ENCODE results near the gene VIL1.

Gene VIL1

DNA sequence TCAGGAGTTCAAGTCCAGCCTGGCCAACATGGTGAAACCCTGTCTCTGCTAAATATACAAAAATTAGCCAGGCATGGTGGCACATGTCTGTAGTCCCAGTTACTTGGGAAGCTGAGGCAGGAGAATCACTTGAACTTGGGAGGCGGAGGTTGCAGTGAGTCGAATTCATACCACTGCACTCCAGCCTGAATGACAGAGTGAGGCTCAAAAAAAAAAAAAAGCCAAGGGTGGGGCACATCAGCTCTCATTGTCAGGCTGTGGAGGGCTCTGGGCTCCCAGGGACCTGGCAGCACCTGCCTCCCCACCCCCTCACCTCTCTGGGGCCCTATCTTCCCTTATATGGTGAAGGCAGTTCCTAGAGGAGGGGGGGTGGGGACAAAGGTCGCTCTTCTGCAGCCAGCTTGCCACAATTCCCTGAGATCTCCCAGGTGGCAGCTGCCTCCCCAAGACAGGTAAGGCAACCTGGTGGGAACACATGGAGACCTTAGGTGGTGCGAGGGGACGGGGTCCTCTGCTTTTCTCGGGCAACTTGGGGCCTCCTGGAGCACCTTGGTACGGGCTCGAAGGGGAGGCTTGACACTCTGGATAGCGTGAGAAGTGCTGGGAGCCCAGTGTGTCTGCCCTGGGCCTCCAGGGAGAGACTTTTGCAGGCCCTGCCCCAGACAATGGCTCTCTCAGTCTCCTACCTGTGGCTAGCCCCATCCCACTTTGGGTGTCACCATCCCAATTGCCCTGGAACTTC, at the start of gene VIL1:
Gene VIL1, plus strand, starts transcription at position 407 of the 742 bp plus-strand sequence. CDS start 4,656 bp downstream, outside the sequence.
- TF ChIP-seq GATA1 (IDR thresholded peaks at IDR 0.05; ENCODE audit: low read depth, low read length) (no peak), POLR2A (IDR thresholded peaks at IDR 0.05; ENCODE audit: low read length) (no peak)
- DNase-seq: no peak

DNA sequence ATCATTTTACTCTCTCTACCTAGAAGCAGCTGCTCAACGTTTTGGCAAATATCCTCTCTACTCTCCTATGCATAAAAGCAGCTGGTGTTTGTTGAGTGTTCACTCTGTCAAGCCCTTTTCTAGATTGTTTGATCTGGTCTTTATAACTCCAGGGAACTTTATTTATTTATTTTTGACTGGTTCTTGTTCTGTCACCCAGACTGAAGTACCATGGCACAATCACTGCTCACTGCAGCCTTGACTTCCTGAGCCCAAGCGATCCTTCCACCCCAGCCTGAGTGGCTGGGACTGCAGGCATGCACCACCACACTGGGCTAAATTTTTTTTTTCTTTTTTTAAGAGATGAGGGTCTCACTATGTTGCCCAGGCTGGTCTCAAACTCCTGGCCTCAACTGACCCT, 49.6 kb upstream of the VIL1 start:
- no peak for DNase-seq
- no peak for TF ChIP-seq POLR2A (IDR thresholded peaks at IDR 0.05; ENCODE audit: low read length)
- no peak for TF ChIP-seq GATA1 (IDR thresholded peaks at IDR 0.05; ENCODE audit: low read depth, low read length)

DNA sequence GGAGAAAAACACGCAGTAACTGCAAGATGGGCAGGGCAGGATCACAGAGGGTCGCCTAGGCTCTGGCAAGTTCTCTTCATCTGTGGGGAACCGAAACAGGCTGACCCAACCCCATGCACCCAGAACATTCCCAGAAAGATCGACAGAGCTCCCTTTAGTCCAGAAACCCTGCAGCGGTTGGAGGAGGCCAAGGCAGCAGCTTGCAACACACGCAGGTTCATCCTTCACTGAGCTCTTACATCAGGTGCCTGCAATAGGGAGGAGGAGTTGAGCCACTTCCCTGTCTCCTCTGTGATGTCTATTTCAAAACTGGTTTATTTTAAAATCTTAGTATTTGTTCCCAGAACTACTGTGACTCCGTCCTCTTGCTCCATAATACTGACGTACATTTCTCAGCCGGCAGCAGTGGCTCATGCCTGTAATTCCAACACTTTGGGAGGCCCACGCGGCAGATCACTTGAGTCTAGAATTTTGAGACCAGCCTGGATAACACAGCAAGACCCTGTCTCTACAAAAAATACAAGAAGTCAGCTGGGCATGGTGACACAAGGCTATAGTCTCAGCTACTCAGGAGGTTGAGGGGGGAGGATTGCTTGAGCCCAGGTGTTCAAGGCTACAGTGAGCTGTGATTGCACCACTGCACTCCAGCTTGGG, 48.4 kb upstream of the VIL1 start:
- no peak for DNase-seq
- TF ChIP-seq POLR2A (IDR thresholded peaks at IDR 0.05; ENCODE audit: low read length) (no peak), GATA1 (IDR thresholded peaks at IDR 0.05; ENCODE audit: low read depth, low read length) (no peak)

DNA sequence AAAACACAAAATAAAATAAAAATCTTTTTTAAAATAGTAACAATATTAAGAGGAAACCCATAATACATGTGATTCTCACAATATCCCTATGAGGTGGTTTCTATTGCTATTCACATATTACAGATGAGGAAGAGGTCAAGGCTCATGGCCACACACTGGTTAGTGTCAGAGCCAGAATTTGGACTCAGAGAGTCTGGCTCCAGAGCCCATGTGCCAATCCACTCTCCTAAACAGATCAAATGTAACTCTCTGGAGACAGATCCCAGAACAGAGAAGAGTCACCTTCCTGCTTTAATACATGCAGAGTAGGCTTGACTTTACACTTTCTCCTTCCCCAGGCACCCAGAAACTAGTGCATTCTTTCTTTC, 47.0 kb upstream of the VIL1 start:
- DNase-seq: no peak
- no peak for TF ChIP-seq POLR2A (IDR thresholded peaks at IDR 0.05; ENCODE audit: low read length)
- no peak for TF ChIP-seq GATA1 (IDR thresholded peaks at IDR 0.05; ENCODE audit: low read depth, low read length)

- no peak for TF ChIP-seq GATA1 (IDR thresholded peaks at IDR 0.05; ENCODE audit: low read depth, low read length)
- no peak for TF ChIP-seq POLR2A (IDR thresholded peaks at IDR 0.05; ENCODE audit: low read length)
- DNase-seq: no peak
These were observed 44.1 kb upstream of the VIL1 start for GRCh38 chr2:218374795-218375194.

GRCh38 chr2:218375212-218375611, 43.7 kb upstream of the VIL1 start:
- TF ChIP-seq GATA1 (IDR thresholded peaks at IDR 0.05; ENCODE audit: low read depth, low read length): no peak
- no peak for TF ChIP-seq POLR2A (IDR thresholded peaks at IDR 0.05; ENCODE audit: low read length)
- DNase-seq: no peak

DNA sequence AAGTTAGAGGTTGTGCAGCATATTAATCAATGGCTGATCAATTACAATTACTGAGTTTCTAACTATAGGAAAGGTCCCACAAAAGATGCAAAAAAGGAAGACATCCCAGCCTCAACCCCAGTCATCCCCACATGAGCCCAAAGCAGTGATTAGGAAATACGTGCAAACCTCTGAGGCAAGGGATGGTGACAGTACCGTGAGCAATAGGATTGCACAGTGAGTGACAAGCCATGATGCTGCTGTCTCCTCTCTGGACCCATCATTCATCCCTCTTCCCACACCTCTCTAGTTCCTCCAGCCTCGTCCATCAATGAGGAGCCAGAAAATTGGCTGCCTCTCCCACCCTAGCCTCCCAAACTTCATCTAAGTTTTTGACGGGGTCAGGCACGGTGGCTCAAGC, 40.9 kb upstream of the VIL1 start:
- TF ChIP-seq GATA1 (IDR thresholded peaks at IDR 0.05; ENCODE audit: low read depth, low read length) (no peak), POLR2A (IDR thresholded peaks at IDR 0.05; ENCODE audit: low read length) (no peak)

DNA sequence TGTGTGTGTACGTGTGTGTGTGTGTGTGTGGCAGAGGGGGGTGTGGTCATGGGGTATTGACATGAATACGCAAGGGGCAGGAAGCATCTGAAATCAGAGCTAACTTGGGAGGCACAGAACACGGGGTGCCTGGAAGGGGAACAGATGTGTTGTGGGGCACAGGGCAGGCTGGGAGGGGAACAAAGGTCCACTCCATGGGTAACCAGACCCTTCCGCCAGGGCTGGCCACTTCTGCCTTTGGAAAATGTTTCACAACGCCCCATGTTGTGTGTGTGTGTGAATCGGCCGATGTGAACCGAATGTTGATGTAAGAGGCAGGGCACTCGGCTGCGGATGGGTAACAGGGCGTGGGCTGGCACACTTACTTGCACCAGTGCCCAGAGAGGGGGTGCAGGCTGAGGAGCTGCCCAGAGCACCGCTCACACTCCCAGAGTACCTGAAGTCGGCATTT, 37.0 kb upstream of the VIL1 start, which contains the start of gene SLC11A1:
Gene SLC11A1, plus strand, starts transcription at position 358 of the 451 bp plus-strand sequence. CDS start 96 bp downstream, outside the sequence.
- no peak for DNase-seq
- TF ChIP-seq POLR2A (IDR thresholded peaks at IDR 0.05; ENCODE audit: low read length) (no peak), GATA1 (IDR thresholded peaks at IDR 0.05; ENCODE audit: low read depth, low read length) (no peak)

More for the DNA sequence above, 40.9 kb upstream of the VIL1 start:
- DNase-seq: no peak

DNA sequence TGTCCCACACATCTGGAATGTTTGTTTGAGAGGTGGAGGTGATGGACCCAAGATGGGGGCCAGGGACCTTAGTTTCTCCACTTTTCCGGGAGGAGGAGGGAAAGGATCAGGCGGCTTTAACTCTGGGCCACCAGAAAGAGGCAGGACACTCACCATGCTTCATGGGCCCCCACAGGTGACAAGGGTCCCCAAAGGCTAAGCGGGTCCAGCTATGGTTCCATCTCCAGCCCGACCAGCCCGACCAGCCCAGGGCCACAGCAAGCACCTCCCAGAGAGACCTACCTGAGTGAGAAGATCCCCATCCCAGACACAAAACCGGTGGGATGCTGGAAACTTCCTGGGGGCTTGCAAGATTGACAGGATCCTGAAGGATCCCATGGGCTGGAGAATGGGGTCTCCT, 36.1 kb upstream of the VIL1 start:
- TF ChIP-seq GATA1 (IDR thresholded peaks at IDR 0.05; ENCODE audit: low read depth, low read length) (no peak), POLR2A (IDR thresholded peaks at IDR 0.05; ENCODE audit: low read length) (no peak)
- DNase-seq: no peak

- TF ChIP-seq GATA1 (IDR thresholded peaks at IDR 0.05; ENCODE audit: low read depth, low read length) (no peak), POLR2A (IDR thresholded peaks at IDR 0.05; ENCODE audit: low read length) (no peak)
- no peak for DNase-seq
These were observed 34.9 kb upstream of the VIL1 start for GRCh38 chr2:218383892-218384519.

GRCh38 chr2:218384975-218385374, 33.9 kb upstream of the VIL1 start:
- TF ChIP-seq GATA1 (IDR thresholded peaks at IDR 0.05; ENCODE audit: low read depth, low read length): no peak
- no peak for TF ChIP-seq POLR2A (IDR thresholded peaks at IDR 0.05; ENCODE audit: low read length)

DNA sequence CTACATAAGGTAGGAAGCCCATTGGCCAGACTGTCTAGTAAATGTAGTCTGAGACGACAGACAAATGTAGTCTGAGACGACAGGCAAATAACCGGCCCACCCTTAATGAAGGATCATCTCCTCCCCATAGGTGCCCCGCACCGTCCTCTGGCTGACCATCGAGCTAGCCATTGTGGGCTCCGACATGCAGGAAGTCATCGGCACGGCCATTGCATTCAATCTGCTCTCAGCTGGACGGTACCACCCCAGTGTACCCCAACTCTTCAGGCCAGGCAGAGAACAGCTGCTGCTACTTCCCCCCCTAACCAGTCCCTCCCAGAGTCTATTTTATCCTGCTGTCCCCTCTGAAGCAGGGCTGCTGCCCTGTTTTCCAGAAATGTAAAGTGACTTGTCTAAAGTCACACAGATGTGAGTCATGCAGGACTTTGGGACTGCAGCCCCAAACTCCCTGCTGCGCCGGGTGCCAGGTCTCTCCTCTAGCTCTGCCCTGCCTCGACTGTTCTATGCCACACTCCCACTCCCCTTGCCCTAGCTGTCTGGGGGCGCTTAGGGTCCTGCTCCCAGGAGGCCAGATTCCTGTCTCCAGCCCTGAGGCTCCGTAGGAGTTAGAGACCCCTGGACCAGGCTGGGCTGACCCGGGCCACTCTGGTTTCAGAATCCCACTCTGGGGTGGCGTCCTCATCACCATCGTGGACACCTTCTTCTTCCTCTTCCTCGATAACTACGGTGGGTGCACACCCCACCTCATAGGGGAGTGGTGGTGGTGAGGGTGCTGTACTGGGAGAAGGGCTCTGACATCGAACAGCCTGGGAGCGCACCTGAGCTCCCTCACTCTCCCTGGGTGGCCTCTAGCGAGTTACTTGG, 32.2 kb upstream of the VIL1 start:
- DNase-seq: no peak
- TF ChIP-seq POLR2A (IDR thresholded peaks at IDR 0.05; ENCODE audit: low read length): no peak
- no peak for TF ChIP-seq GATA1 (IDR thresholded peaks at IDR 0.05; ENCODE audit: low read depth, low read length)

More at GRCh38 chr2:218384975-218385374, 33.9 kb upstream of the VIL1 start:
- DNase-seq: no peak

DNA sequence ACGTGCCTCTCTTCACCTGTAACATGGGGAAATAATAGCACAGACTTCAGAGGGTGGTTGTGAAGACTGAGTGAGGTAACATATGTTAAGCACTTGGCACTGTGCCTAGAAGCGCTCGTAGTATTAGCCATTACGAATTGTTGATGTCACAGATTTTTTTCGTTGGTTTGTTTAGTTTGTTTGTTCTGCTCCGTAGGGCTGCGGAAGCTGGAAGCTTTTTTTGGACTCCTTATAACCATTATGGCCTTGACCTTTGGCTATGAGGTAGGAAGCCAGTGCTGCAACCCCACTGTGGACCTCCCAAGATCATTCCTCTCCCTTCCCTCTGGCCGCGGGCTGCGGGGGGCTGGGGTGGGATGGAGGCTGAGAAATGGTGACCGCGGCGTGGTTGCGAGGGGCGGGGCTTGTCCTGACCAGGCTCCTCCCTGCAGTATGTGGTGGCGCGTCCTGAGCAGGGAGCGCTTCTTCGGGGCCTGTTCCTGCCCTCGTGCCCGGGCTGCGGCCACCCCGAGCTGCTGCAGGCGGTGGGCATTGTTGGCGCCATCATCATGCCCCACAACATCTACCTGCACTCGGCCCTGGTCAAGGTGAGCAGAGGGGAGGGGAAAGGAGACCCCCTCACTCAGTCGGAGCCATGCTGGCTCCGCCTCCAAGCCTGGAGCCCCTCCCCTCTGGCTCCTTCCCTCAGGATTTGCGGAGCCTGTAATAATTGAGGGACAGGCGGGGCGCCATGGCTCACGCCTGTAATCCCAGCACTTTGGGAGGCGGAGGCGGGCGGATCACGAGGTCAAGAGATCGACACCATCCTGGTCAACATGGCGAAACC, 31.3 kb upstream of the VIL1 start:
- TF ChIP-seq GATA1 (IDR thresholded peaks at IDR 0.05; ENCODE audit: low read depth, low read length) (no peak), POLR2A (IDR thresholded peaks at IDR 0.05; ENCODE audit: low read length) (no peak)
- peak; percentile 41 to 64 for DNase-seq
